Motor neuron (in vitro differentiated cells): ENCODE measurements around the gene MBNL2. TPM values are rescaled to one million over a fixed set of nuclear protein-coding genes. Genes with fewer than 3 reads are reported as not detected.

ENCODE experiments used
- ATAC-seq, 8 experiments: fragments of 200-7000 bp; cut with Tn5 transposase; replicated peaks in 6 of 8; 2 replicates each; pipeline ENCODE4 v1.8.0; 2021; ENCODE audit warnings: mild to moderate bottlenecking in 8 of 8, moderate library complexity in 8 of 8
- H3K27ac ChIP-seq, 2 donors: fragments of 250-450 bp; sonication (Bioruptor Pico); 2 replicates each; pipeline ENCODE4 v1.9.0; 2021; ENCODE audit warnings: antibody characterized with exemption in 2 of 2, mild to moderate bottlenecking in 2 of 2, moderate library complexity in 1 of 2
- H3K4me1 ChIP-seq, 2 donors: fragments of 250-450 bp; sonication (Bioruptor Pico); replicated peaks in 1 of 2; 2 replicates each; pipeline ENCODE4 v1.6.1; 2021; ENCODE audit warnings: antibody characterized with exemption in 2 of 2, mild to moderate bottlenecking in 2 of 2, moderate library complexity in 1 of 2
- H3K4me3 ChIP-seq, 5 donors: fragments of 250-450 bp; sonication (Bioruptor Pico); 2 replicates each; pipeline ENCODE4 v1.9.0; 2021; ENCODE audit warnings: antibody characterized with exemption in 5 of 5, mild to moderate bottlenecking in 5 of 5, moderate library complexity in 4 of 5
- WGBS, 10 experiments: fragments of 450-650 bp; shearing (Covaris generic); methylation state at CpG; one replicate each; pipeline ENCODE4 v1.0.0; 2022; 5-methylcytosine and 5-hydroxymethylcytosine counted together
- in situ Hi-C, 9 experiments: fragments of 400-800 bp; cut with MboI; loops; one replicate each; pipeline ENCODE4 v1.15.0; 2021; ENCODE audit warnings: low sequenced_read_pairs in 9 of 9, low pct_unique_long_range_greater_than_20kb in 2 of 9; ENCODE audit not compliant: unreplicated experiment in 9 of 9
- total RNA-seq, 8 experiments: library from RNA; unstranded; fragments of 300-600 nt; gene quantifications; 2 replicates each; pipeline versions ENCODE4 v1.2.3 to v1.2.4, GENCODE V29; 2022

Gene MBNL2
- total RNA-seq, 8 experiments from 2014 or later: 6.9 to 317 (median 54.7) TPM

GRCh38 chr13:97369261-97369893 lies 147.2 kb downstream of the MBNL2 start:
- no peak overlapping the region for H3K4me3 ChIP-seq
- ATAC-seq: no peak

GRCh38 chr13:97371486-97372109 lies 149.5 kb downstream of the MBNL2 start:
- 88 to 100% (median 93%) methylated on average over 2 to 6 of the region's 7 CpGs; no CpG with 5 or more reads in 1 of the 10 experiments for WGBS, 10 experiments
- in situ Hi-C loops: loop anchor here in 3 of 9 experiments (25.0 kb wide), 1 partner anchor 259 kb away; no protein-coding TSS in a partner anchor
- H3K4me3 ChIP-seq: no peak overlapping the region
- no peak for ATAC-seq
- peaks cover 5 to 10% of the 10 kb centered on the region in 2 donors for H3K4me1 ChIP-seq
- H3K27ac ChIP-seq: no peak overlapping the region

More at GRCh38 chr13:97369261-97369893, 147.2 kb downstream of the MBNL2 start:
- no peak overlapping the region for H3K27ac ChIP-seq
- 0 to 94% (median 63%) methylated on average over 1 to 4 of the region's 4 CpGs for WGBS, 10 experiments
- in situ Hi-C loops: loop anchor here in 4 of 9 experiments (10.0 to 25.0 kb wide), 2 partner anchors 257 to 265 kb away; no protein-coding TSS in a partner anchor
- peaks cover 5 to 10% of the 10 kb centered on the region in 2 donors for H3K4me1 ChIP-seq

- WGBS, 10 experiments: 40 to 88% (median 69%) methylated on average over 1 to 4 of the region's 4 CpGs; no CpG with 5 or more reads in 3 of the 10 experiments
- in situ Hi-C loops: loop anchor here in 3 of 9 experiments (25.0 kb wide), 1 partner anchor 261 kb away; no protein-coding TSS in a partner anchor
- no peaks in the 10 kb centered on the region for H3K4me1 ChIP-seq
- H3K27ac ChIP-seq: no peak overlapping the region
- ATAC-seq: no peak
- no peak overlapping the region for H3K4me3 ChIP-seq
Observed at GRCh38 chr13:97372936-97373335, 150.8 kb downstream of the MBNL2 start.

DNA sequence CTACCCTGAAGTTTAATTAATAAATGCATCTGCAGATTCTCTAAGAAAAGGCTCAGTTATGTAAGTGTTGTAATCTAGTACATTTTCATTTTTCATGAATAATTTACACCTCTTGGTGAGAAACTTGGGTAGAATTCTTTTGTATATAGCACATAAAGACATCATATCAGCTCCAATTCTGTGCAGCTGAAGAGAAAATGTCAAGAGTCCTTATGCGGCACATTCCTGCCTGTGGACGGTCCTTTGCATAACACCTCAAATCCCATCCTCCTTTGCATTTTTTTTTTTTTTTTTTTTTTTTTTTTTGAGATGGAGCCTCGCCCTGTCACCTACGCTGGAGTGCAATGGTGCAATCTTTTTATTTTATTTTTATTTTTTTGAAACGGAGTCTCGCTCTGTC lies 151.7 kb downstream of the MBNL2 start:
- Histone ChIP-seq H3K4me1 (no peaks in the 10 kb centered on the region), H3K27ac (no peak overlapping the region), H3K4me3 (no peak overlapping the region)
- in situ Hi-C loops: loop anchor here in 3 of 9 experiments (25.0 kb wide), 1 partner anchor 261 kb away; no protein-coding TSS in a partner anchor
- WGBS, 10 experiments: 75 to 100% (median 96%) methylated on average over 1 to 6 of the region's 6 CpGs
- peak in 1 of 8 experiments; percentile 49 for ATAC-seq

- H3K27ac ChIP-seq: no peak overlapping the region
- in situ Hi-C loops: no loop called here
Observed at GRCh38 chr13:97376981-97377380, 154.8 kb downstream of the MBNL2 start.

DNA sequence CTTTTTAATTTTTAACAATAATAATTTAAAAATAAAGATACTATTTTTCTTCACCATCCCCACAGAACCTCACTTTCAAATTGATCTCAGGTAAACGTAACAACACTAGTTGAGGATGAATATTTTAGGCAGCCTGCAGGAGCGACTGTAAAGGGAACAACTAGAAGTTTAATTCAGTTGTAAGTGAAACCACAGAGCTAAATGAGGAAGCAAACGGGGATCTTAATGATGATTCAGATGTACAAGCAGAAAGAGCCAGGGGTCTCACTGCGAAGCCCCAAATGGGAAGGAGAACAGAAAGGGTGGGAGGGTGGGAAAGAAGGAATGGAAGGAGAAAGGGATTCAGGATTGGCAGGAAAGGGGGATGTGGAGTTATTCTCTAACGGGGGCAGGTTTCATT lies 157.3 kb downstream of the MBNL2 start:
- WGBS, 10 experiments: 80 to 100% (median 98%) methylated on average over 1 to 5 of the region's 5 CpGs; no CpG with 5 or more reads in 3 of the 10 experiments
- no peak overlapping the region for H3K27ac ChIP-seq
- in situ Hi-C loops: no loop called here
- H3K4me1 ChIP-seq: no peaks in the 10 kb centered on the region
- ATAC-seq: no peak
- no peak overlapping the region for H3K4me3 ChIP-seq

More at GRCh38 chr13:97376981-97377380, 154.8 kb downstream of the MBNL2 start:
- no peaks in the 10 kb centered on the region for H3K4me1 ChIP-seq
- ATAC-seq: no peak
- H3K4me3 ChIP-seq: no peak overlapping the region
- WGBS, 10 experiments: 73 to 100% (median 94%) methylated on average over 1 to 6 of the region's 6 CpGs

- ATAC-seq: no peak
- Histone ChIP-seq H3K27ac (no peak overlapping the region), H3K4me1 (no peaks in the 10 kb centered on the region), H3K4me3 (no peak overlapping the region)
- in situ Hi-C loops: no loop called here
- whole genome bisulfite sequencing, 10 experiments: 80 to 100% (median 90%) methylated on average over 1 to 5 of the region's 6 CpGs; no CpG with 5 or more reads in 5 of the 10 experiments
Observed at GRCh38 chr13:97380696-97381095, 158.6 kb downstream of the MBNL2 start.

DNA sequence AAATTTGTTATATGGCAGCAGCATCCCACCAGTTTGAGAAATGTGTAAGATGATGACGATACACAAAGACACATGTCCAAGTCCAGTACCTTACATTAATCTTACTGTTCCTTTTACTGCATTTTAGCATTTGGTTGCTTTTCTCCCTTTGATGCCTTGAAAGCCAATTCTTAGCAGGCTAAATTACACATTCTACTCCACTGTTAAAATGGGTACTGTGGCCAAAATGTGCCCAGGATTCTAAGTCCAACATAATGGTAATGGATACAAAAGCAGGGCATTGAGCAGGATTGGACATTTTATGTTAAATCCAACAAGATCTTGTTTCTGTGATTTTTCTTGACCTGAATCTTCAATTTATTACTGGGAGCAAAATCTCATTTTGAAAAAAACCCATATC lies 159.1 kb downstream of the MBNL2 start:
- in situ Hi-C loops: no loop called here
- 80 to 100% (median 100%) methylated on average over 1 of the region's 1 CpG; no CpG with 5 or more reads in 4 of the 10 experiments for WGBS, 10 experiments
- no peak for ATAC-seq

DNA sequence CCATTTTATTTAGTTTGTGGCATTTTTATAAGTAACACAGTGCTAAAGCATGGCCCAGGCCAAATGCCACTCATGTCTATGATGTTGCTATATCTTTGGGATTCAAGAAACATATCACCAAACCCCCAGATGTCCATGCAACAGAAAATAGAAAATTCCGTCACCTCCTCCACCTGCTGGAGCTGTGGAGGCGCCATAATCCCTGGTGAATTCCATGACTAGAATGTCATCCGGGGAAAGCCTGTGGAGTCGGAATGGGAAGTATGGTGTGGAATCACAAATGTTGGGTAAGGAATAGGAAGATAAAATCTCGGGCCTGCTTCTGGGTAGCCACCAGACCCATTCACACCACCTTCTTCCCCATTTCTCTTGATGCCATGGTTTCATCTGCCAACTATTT lies 160.1 kb downstream of the MBNL2 start:
- H3K4me3 ChIP-seq: no peak overlapping the region
- H3K4me1 ChIP-seq: no peaks in the 10 kb centered on the region
- 83 to 100% (median 99%) methylated on average over 1 to 5 of the region's 5 CpGs for WGBS, 10 experiments
- in situ Hi-C loops: no loop called here
- no peak overlapping the region for H3K27ac ChIP-seq
- ATAC-seq: no peak

More for the DNA sequence above, 159.1 kb downstream of the MBNL2 start:
- Histone ChIP-seq H3K4me3 (no peak overlapping the region), H3K4me1 (no peaks in the 10 kb centered on the region), H3K27ac (no peak overlapping the region)

GRCh38 chr13:97384371-97384770 lies 162.2 kb downstream of the MBNL2 start:
- Histone ChIP-seq H3K4me3 (no peak overlapping the region), H3K27ac (no peak overlapping the region), H3K4me1 (no peaks in the 10 kb centered on the region)
- ATAC-seq: no peak
- 80 to 100% (median 95%) methylated on average over 1 to 2 of the region's 2 CpGs; no CpG with 5 or more reads in 2 of the 10 experiments for WGBS, 10 experiments
- in situ Hi-C loops: no loop called here

DNA sequence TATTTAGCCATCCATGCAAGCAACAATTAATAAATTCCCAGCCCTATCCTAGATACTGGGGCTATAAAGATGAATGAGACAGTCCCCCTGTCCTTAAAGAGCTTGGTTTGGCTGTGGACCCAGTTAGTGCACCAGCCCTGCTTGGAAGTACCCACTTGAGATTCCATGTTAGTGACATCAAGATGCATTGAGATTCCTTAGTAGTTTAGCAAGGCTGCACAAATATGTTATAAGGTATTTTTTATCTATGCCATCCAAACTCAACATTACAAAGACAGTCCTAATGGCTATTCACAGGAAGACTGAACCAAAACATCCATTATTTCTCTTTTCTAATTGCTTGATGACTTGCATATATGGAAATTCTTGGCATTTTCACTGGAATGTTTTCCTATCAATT lies 163.0 kb downstream of the MBNL2 start:
- Histone ChIP-seq H3K4me1 (no peaks in the 10 kb centered on the region), H3K27ac (no peak overlapping the region), H3K4me3 (no peak overlapping the region)
- in situ Hi-C loops: no loop called here
- ATAC-seq: no peak

DNA sequence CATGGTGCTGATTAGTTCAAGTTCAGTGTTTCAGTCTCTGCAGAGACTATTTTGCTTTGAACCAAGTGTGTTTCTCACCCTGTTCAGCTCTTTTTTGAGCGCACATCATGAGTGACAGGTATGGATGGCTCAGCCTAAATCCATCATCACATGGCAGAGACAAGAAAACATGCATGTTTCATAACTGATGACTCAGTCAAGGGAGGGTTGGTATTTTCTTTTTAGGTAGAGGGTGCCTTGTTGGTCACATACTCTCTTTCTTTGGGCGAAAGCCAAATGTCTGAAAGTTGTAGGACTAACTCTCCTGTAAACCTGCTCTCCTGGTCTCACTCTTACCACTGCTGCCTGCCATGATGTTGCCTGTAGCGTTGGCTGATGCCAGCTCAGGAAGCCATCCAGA lies 163.7 kb downstream of the MBNL2 start:
- ATAC-seq: peak in 2 of 8 experiments; percentile 11 to 13
- no peak overlapping the region for H3K27ac ChIP-seq
- H3K4me3 ChIP-seq: no peak overlapping the region
- in situ Hi-C loops: no loop called here
- 83 to 100% (median 100%) methylated on average over 1 to 3 of the region's 3 CpGs; no CpG with 5 or more reads in 2 of the 10 experiments for WGBS, 10 experiments
- no peaks in the 10 kb centered on the region for H3K4me1 ChIP-seq

DNA sequence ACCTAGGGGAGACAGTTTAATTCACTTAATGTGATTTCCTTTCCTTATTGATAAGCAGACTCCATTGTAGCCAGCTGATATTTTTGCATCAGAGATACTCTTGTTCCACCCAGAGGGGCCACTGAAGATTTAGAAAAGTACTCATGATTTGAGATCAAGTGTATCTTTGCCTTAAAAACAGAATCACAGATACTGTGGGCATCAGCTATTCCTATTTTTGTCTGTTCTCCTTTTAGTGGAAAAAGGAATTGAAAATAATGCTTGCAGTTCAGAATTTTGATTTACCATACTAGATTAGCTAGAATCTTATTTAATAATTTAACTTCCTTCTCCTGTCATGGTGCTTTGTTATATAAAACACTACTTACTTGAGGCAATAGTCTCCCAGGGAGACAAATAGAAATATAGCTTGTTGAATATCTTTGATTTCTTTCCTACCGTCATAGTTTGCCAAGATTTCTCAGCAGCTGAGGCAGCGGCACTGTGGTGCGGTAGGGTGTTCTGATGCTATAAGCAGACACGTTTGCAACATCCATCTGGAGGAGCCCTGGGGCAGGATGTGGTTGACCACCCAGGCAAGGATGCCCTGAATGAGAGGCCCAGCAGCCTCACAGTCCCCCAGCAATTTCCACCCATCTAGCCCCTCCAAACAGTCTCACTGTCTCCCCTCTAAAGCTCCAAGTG lies 164.8 kb downstream of the MBNL2 start:
- in situ Hi-C loops: no loop called here
- Histone ChIP-seq H3K4me3 (no peak overlapping the region), H3K4me1 (no peaks in the 10 kb centered on the region), H3K27ac (no peak overlapping the region)
- WGBS, 10 experiments: 86 to 100% (median 100%) methylated on average over 1 to 4 of the region's 4 CpGs; no CpG with 5 or more reads in 5 of the 10 experiments
- ATAC-seq: no peak
